Kidney (tissue), 14 donors: ENCODE measurements around the gene MSI2. TPM values are rescaled to one million over a fixed set of nuclear protein-coding genes. Genes with fewer than 3 reads are reported as not detected.
A peak's percentile ranks its signal among the peaks of the same experiment; 100 is the strongest.

Experiments
- DNase-seq, 5 donors: peaks; one replicate each; pipeline ENCODE4 v3.0.0-alpha.2; 2013 to 2020
- FAIRE-seq: peaks from 2 replicates; lab custom pipeline; 2012; peaks lifted over from hg19 to GRCh38; lab: Jason Lieb, UNC
- H3K27ac ChIP-seq, 2 donors: one replicate each; pipeline ENCODE4 v1.7.0; 2013; ENCODE audit warnings: low read depth in 2 of 2, low read length in 2 of 2, inconsistent platforms in 1 of 2
- H3K27me3 ChIP-seq: one replicate; pipeline ENCODE4 v1.7.1; 2013; ENCODE audit warnings: low read length, inconsistent platforms; ENCODE audit not compliant: control insufficient read depth, insufficient read depth
- H3K36me3 ChIP-seq, 3 donors: one replicate each; pipeline versions ENCODE4 v1.7.0 to v1.7.1; 2013; ENCODE audit warnings: low read length in 3 of 3, control low read depth in 1 of 3, inconsistent platforms in 1 of 3; ENCODE audit not compliant: insufficient read depth in 3 of 3, control insufficient read depth in 2 of 3
- H3K4me1 ChIP-seq, 3 donors: one replicate each; pipeline versions ENCODE4 v1.7.0 to v1.7.1; 2013; ENCODE audit warnings: low read length in 3 of 3, inconsistent platforms in 1 of 3, low read depth in 1 of 3; ENCODE audit not compliant: control insufficient read depth in 2 of 3, insufficient read depth in 2 of 3
- H3K4me3 ChIP-seq, 3 donors: one replicate each; pipeline versions ENCODE4 v1.7.0 to v1.8.1; 2013; ENCODE audit warnings: low read length in 3 of 3, control low read depth in 1 of 3, inconsistent platforms in 1 of 3
- H3K9ac ChIP-seq, 3 donors: one replicate each; pipeline versions ENCODE4 v1.7.0 to v1.7.1; 2013; ENCODE audit warnings: low read length in 3 of 3, control low read depth in 1 of 3, inconsistent platforms in 1 of 3
- H3K9me3 ChIP-seq, 3 donors: one replicate each; pipeline versions ENCODE4 v1.7.0 to v1.7.1; 2013; ENCODE audit warnings: low read length in 3 of 3, control low read depth in 1 of 3, inconsistent platforms in 1 of 3; ENCODE audit not compliant: control insufficient read depth in 2 of 3, insufficient read depth in 1 of 3
- CTCF ChIP-seq: IDR thresholded peaks from 3 replicates; pipeline ENCODE4 v1.5.1; 2012; ENCODE audit warnings: mild to moderate bottlenecking, moderate library complexity, borderline replicate concordance; ENCODE audit not compliant: insufficient read depth; ENCODE audit errors: extremely low read depth
- intact Hi-C: fragments of 100-400 bp; cut with DNase I; formaldehyde crosslinking; loops from one replicate; pipeline ENCODE4 v1.11.1; 2022
- polyA plus RNA-seq: library from polyadenylated mRNA; stranded (reverse); fragments of 350-450 nt; fragmentation: Illumina TruSeq; extraction: RNeasy Lipid Tissue Mini Kit (QIAGEN cat#74804); gene quantifications from one replicate; pipeline ENCODE4 v1.2.3, GENCODE V29; 2014; ENCODE audit warnings: low read depth, low replicate concordance; ENCODE audit not compliant: insufficient read depth
- total RNA-seq: library from RNA; stranded (reverse); fragmentation: NEBNext Ultra II Directional; extraction: Animal tissue kit (Norgen Biotek cat#: 25700); gene quantifications from one replicate; pipeline ENCODE4 v1.2.1, GENCODE V29; 2021
- donor health status: control.
- donor health status: control.
- donor health status: control.
- donor health status: control.
- donor health status: control.
- donor health status: DM: yes; HTN: yes; CAD: no.
- donor health status: Normal renal cell carcinoma (clear cell type).

Gene MSI2
- total and polyA plus RNA-seq, 2 donors from 2014 or later: 69.2 to 151 TPM

DNA sequence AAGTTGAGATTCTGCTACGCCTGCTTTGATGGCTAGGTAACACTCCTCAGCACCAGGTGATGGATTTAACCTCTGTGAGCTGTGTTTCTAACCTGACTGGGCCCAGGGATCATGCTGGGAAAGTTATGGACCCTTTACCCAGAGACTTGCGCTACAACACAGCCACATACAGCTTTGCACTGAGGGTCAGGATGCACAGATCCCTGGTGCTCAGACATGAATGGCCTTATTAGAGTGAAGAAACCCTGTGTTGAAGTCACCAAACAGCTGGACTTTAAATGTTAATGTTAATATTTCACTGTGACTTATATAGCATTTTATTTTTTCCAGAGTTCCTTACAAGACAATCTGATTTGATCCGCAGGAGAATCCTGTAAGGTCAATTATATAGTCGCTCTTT is 114.3 kb downstream of the MSI2 start:
- H3K9me3 ChIP-seq: peaks cover 0 to 8% (median 0%) of the 10 kb centered on the region in 3 donors
- DNase-seq (no peak), FAIRE-seq (no peak)
- H3K4me3 ChIP-seq: peak overlapping the region in 1 of 3 donors; percentile 0
- intact Hi-C loops: no loop called here
- no peaks in the 10 kb centered on the region for H3K36me3 ChIP-seq
- H3K27me3 ChIP-seq: no peaks in the 10 kb centered on the region
- peak overlapping the region; percentile 88 to 90 for H3K27ac ChIP-seq
- TF ChIP-seq CTCF: no peak
- peaks cover 12 to 61% (median 43%) of the 10 kb centered on the region in 3 donors for H3K4me1 ChIP-seq
- peak overlapping the region in 1 of 3 donors; percentile 69 for H3K9ac ChIP-seq

DNA sequence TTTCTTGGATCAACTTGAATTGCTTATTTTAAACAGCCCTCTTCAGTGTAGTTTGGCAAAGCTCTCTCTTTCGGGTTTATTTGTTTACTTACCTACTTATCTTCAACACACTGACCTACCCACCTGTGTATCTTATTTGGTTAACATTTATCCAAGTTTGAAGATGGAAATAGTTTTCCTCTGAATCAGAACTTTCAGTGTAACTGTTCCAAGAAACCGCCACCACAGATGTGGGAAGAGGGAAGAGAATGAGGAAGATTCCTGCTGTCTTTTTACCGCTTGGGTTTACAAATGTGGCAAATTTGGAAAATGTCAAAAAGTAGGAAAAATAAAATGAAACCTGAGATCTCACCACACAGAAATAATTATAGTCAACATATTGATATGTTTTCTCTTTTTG is 115.8 kb downstream of the MSI2 start:
- Histone ChIP-seq H3K4me3 (no peak overlapping the region), H3K9ac (no peak overlapping the region), H3K4me1 (peaks cover 6 to 53% (median 37%) of the 10 kb centered on the region in 3 donors), H3K27me3 (no peaks in the 10 kb centered on the region), H3K27ac (peak overlapping the region in 1 of 2 donors; percentile 20), H3K9me3 (peaks cover 0 to 8% (median 0%) of the 10 kb centered on the region in 3 donors), H3K36me3 (no peaks in the 10 kb centered on the region)
- no peak for FAIRE-seq
- TF ChIP-seq CTCF: no peak
- no peak for DNase-seq
- intact Hi-C loops: no loop called here

DNA sequence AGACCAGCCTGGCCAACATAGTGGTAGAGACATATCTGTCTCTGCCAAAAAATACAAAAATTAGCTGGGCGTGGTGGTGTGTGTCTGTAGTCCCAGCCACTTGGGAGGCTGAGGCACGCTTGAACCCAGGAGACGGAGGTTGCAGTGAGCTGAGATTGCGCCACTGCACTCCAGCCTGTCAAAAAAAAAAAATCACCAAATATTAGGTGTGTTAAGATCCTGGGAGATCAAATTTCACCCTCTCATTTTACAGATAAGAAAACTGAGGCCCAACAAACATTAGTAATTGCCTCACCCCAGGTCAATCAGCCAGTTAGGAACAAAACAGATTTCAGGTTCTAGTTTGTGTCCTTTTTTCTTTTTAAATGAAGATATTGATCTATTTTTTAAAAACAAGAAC is 116.7 kb downstream of the MSI2 start:
- intact Hi-C loops: no loop called here

More for the DNA sequence above, 116.7 kb downstream of the MSI2 start:
- DNase-seq (no peak), FAIRE-seq (no peak)
- peak overlapping the region in 1 of 2 donors; percentile 48 for H3K27ac ChIP-seq
- TF ChIP-seq CTCF: no peak
- no peaks in the 10 kb centered on the region for H3K36me3 ChIP-seq
- H3K27me3 ChIP-seq: no peaks in the 10 kb centered on the region
- no peak overlapping the region for H3K4me3 ChIP-seq
- H3K4me1 ChIP-seq: peaks cover 6 to 49% (median 31%) of the 10 kb centered on the region in 3 donors
- H3K9me3 ChIP-seq: peaks cover 0 to 8% (median 0%) of the 10 kb centered on the region in 3 donors
- no peak overlapping the region for H3K9ac ChIP-seq
